Stimulated activated CD8-positive, alpha-beta memory T cell treated with anti-CD3 and anti-CD28 coated beads, Interleukin-15, amount 100 ng/mL, for 48 hours (primary cell): ENCODE data around the gene CAPN2.
"Not testable (repeated sequence)": the region's sequence is repeated elsewhere in the genome, so short reads cannot be mapped to it uniquely, and the experiment has no call there.

Source experiments
- DNase-seq, 2 donors: peaks; one replicate each; pipeline ENCODE4 v3.0.0-alpha.2; 2020; ENCODE audit warnings: low read depth in 2 of 2

The CAPN2 gene

GRCh38 chr1:223788746-223789415, 76.5 kb downstream of the CAPN2 start:
- no peak for DNase-seq

GRCh38 chr1:223792046-223792445, 79.7 kb downstream of the CAPN2 start:
- DNase-seq: no peak

- DNase-seq: no peak
These were observed 81.4 kb downstream of the CAPN2 start for GRCh38 chr1:223793716-223794115.

- DNase-seq: no peak
These were observed 82.0 kb downstream of the CAPN2 start for GRCh38 chr1:223794136-223794880.

GRCh38 chr1:223796210-223796609, 83.9 kb downstream of the CAPN2 start:
- DNase-seq: no peak

- no peak for DNase-seq
These were observed 89.7 kb downstream of the CAPN2 start for GRCh38 chr1:223802032-223802431.

GRCh38 chr1:223802602-223803001, 90.3 kb downstream of the CAPN2 start:
- no peak for DNase-seq

GRCh38 chr1:223803211-223803610, 90.9 kb downstream of the CAPN2 start:
- no peak for DNase-seq

- DNase-seq: not testable (repeated sequence)
These were observed 97.6 kb downstream of the CAPN2 start for GRCh38 chr1:223809905-223810304.

GRCh38 chr1:223810586-223810985, 98.2 kb downstream of the CAPN2 start:
- DNase-seq: no peak

GRCh38 chr1:223811634-223812101, 99.3 kb downstream of the CAPN2 start:
- no peak for DNase-seq

- no peak for DNase-seq
These were observed 101.3 kb downstream of the CAPN2 start for GRCh38 chr1:223813645-223814044.

- no peak for DNase-seq
These were observed 102.9 kb downstream of the CAPN2 start for GRCh38 chr1:223815020-223815853.

GRCh38 chr1:223815865-223816264, 103.5 kb downstream of the CAPN2 start:
- DNase-seq: no peak

- not testable (repeated sequence) for DNase-seq
These were observed 104.9 kb downstream of the CAPN2 start for GRCh38 chr1:223817265-223817664.

GRCh38 chr1:223819730-223820514, 107.6 kb downstream of the CAPN2 start:
- DNase-seq: no peak

GRCh38 chr1:223820515-223820858, 108.1 kb downstream of the CAPN2 start:
- DNase-seq: no peak

GRCh38 chr1:223820971-223821370, 108.6 kb downstream of the CAPN2 start:
- no peak for DNase-seq

- no peak for DNase-seq
These were observed 111.9 kb downstream of the CAPN2 start for GRCh38 chr1:223824287-223824686.

- no peak for DNase-seq
These were observed 112.4 kb downstream of the CAPN2 start for GRCh38 chr1:223824712-223825111.
